ENCODE data around the gene NPB.
A peak's percentile ranks its signal among the peaks of the same experiment; 100 is the strongest.
"Not testable (repeated sequence)": the region's sequence is repeated elsewhere in the genome, so short reads cannot be mapped to it uniquely, and the experiment has no call there.

The NPB gene

DNA sequence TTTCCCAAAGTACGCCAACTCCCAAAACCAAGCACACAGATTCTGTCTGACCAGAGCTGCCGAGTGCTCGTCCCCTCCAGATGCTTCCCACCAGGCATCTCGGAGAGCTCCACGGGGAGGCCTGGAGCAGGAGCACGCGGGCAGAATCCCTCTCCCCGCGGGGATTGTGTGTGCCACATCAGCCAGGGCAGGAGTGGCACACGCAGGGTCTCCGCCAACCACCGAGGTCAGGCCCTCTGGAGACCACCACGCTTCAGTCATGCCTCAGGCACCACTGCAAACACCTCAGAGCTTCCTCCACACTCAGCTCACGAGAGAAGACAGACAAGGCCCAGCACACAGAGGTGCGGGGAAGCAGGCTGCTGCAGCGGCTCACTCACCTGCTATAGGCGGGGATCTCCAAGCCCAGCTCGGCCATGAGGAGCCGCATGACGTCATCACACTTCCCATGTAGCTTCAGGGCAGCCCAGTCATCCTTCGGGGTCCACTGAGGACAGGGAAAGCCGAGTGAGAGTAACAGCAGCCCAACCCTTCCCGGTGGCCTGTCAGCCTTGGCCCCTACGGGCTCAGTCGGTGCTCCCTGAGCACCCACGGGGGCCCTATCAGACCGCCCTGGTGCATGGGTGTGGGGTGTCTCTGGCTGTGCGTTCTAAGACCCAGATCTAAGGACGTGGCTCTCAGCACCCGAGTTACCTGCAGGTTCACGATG lies 11.5 kb downstream of the NPB start:
- DNase-seq = no peak

DNA sequence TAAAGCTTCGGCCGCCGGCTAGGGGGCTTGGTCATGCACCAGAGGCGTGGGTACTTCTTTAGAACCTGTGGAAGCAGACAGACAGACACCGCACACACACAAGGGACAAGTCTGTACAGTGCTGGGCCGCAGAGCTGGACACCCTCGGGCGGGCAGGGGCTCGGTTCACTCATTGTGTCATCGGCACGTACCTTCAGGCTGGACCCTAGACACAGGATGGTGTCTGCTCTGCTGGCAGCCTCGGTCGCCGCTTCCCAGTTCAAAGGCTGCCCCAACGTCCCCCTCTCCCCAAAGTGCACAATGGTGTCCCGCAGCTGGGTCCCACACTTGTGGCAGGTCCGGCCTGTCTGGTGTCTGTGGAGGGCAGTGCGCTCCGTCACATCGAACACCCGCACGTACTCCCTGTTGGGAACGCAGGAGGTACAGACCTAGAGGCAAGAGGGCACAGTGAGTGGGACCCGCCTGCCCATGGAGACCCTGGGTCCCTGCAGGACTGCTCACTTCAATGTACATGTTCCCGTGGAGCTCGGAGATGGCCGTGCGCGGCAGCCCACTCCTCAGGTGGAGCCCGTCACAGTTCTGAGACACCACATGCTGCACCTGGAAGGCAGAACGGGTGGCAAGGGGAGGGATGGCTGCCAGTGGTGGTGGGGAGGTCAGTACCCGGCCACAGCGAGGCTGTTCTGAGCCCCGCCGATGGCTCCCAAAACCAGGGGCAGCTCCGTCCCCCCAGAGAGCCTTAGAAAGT lies 12.2 kb downstream of the NPB start:
- DNase-seq = no peak

DNA sequence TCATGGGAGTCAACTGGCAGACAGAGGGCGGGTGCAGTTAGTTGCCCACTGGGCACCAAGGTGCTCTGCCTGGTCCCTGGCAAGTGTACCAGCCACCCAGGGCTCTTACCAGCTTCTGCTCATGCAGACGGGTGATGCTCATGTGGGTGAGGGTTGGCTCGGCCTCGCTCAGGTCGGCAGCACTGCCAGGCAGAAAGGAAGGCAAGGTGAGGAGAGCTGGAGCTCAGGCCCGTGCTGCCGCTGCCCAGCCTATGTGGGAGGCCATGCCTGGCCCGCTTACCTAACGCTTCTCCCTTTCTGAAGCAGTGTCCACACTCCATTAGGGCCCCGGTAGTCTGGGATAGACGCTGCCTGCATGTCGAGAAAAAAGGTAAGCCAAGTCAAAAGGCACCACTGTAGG lies 13.3 kb downstream of the NPB start:
- no peak for DNase-seq

GRCh38 chr17:81916234-81917001 lies 14.4 kb downstream of the NPB start:
- DNase-seq = no peak

DNA sequence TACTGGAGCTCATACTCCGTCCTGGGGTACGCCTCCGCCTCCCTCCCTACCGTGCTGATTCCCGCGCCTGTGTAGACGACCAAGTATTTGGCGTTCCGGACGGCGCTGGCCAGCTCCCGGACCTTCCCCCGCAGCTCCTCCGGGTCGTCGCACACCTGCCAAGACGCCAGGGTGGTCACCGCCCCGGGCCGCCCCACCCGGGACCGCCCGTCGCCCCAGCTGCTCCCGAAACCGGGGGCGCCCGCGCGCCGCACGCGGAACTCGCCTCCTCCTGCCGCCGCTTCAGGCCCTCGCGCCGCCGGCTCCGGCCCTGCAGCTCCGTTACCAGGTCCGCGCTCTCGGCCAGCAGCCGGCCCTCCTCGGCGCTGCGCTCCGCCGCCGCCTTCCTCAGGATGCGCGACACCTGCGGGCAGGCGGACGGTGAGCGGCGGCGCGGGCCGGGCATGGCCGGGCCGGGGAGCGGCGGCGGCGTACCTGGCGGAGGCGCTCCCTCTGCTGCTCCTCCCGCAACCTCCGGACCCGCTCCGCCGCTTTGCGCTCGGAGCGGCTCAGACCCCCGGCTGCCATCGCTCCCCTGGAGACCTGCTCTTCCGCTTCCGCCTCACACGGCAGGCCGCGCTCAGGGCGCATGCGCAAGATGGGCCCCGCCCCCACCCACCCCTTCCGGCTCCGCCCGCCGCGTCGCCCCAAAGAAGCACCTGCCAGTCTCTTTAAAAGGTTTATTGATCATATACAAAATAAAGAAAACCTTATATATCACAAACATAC lies 15.7 kb downstream of the NPB start, which contains the start of gene SIRT7:
SIRT7 (minus strand) TSS at position 612 of the 768 bp plus-strand sequence; CDS start at position 567, 45 bp downstream.
- DNase-seq = peak; percentile 79

DNA sequence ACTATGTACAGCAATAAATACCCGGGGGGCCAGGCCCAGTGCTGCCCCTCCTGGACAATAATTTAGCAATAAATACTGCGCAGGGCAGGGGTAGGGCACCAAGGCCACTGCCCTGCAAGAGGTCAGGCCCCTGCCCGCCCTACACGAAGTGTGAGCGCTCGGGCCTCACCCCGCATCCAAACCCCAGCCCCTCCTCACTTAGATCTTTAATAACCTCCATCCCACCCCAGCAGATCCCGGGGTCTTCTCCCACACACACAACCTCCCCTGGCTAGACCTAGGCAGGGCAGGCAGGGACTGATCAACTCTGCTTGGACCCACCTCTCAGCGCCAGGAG lies 16.3 kb downstream of the NPB start:
- DNase-seq = not testable (repeated sequence)

- DNase-seq = no peak
Observed at GRCh38 chr17:81918832-81919545, 17.0 kb downstream of the NPB start.

DNA sequence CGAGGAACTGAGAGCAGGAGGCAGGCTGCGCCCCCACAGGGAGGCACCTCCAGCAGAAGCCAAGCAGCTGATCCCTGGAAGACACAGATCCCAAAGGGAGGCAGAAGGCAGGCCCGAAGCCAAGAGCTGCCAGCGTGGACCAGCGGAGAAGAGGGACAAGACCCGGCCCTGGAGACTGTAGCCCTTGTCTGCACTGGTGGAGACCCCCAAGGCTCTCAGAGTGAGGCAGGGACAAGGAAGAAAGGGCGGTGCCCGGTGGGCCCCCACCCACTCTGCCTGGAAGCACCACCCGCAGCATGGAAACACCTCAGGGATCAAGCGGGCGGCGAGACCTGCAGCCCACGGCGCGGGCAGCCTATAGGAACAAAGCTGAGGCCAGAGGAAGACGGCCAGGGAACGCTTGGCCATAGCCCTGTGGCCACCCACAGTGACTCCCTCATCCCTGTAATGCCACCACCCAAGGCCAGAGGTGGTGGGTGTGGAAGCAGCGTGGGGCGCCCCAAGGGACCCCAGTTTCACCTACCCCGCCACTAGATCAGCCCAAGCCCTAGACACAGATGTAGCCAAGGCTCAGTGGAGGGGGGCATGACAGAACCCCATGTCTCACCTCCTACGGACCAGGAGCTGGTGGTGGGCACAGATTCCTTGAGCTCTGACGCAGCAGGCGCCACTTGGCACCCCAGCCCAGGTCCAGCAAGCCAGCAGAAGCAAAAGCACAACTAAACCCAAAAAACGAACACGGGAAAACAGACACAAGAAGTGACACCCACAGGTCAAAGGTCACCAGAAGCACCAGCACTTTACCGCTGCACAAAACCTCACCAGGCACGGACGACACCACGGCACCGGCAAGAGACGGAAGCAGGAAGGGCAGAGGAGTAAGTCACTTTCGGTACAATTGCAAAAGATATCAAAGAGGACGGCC lies 18.8 kb downstream of the NPB start:
- DNase-seq = no peak

DNA sequence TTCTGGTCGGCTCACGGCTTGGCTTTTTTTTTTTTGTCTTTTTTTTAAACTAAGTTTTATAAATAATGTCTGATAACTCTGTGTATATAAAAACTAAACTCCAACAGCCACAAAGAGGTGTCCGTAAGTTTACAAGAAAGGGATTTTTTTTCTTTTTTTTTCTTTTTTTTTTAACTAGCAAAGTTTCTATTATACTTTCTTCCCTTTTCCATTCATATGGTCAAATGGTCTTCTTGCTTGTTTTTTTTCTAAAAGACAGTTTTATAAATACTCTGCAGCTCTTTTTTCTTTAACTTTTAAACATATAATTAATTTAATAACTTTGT lies 19.5 kb downstream of the NPB start:
- no peak for DNase-seq

DNA sequence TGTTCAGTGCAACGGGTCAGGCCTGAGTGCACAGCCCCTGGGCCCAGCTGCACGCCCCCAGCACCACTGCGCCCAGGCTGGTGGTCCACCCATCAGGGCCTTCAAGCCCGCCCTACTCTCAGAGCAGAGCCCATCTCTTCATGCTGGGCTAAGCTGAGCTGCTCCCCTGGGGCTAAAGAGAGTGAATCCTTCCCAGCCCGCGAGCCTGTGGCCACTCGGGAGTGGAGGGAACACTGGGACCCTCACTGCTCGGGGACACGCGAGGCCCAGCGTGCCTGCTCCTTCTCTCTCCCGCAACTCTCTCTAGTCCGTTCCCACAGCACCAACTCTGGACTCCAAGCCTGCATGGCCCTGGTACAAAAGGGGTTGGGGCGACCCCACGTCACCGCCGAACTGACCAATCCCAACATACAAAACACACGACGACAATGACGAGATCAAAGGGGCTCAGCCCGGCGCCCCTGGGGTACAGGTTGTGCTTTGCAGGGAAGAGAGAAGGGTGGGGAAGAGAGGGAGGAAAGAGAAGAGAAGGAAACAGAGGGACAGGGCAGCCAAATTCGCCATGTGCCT lies 20.0 kb downstream of the NPB start:
- DNase-seq = no peak

GRCh38 chr17:81922566-81923301 lies 20.7 kb downstream of the NPB start:
- no peak for DNase-seq

DNA sequence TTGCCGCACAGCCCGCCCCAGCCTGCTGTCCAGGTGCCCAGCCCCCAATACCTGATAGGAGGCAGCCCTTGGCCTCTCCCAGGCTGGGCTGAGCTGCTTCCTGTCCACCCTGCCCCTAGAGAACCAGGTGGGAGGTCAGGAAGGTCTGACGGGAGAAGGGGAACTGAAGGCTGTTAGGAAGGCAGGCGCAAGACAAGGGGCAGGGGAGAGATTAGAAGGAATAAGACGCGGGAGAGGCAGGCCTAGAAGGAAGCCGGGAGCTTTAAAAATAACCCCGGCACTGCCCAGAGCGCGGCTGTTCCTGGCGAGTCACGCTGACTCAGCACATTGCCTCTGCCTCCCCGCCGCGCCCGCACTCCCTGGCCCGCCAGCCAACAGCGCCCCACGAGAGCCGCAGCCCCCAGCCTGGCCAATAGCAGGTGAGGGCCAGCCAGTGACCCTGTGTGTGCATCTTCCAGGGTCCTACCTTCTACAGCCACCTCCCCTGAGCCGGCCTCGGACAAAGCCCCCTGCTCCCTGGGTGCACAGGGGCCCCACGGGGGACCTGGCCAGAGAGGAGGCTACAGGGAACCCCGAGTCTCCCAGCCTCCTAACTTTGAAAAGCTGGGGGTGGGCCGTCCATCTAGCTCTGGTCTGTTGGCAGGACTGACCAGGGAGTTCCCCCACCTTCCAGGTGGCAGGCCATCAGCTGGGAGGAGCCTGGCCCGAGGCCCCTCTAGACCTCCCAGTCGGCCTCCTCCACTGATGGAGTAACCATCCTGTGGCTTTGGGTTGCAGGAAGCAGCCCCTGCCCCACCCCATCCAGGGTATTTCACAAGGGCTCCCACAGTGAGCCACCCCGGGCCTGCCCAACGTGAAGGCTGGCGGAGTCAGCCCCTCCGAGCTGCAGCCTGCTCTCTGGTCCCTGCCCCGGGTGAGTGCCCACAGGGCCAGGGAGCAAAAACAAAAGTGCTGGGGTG lies 21.5 kb downstream of the NPB start:
- DNase-seq = no peak

DNA sequence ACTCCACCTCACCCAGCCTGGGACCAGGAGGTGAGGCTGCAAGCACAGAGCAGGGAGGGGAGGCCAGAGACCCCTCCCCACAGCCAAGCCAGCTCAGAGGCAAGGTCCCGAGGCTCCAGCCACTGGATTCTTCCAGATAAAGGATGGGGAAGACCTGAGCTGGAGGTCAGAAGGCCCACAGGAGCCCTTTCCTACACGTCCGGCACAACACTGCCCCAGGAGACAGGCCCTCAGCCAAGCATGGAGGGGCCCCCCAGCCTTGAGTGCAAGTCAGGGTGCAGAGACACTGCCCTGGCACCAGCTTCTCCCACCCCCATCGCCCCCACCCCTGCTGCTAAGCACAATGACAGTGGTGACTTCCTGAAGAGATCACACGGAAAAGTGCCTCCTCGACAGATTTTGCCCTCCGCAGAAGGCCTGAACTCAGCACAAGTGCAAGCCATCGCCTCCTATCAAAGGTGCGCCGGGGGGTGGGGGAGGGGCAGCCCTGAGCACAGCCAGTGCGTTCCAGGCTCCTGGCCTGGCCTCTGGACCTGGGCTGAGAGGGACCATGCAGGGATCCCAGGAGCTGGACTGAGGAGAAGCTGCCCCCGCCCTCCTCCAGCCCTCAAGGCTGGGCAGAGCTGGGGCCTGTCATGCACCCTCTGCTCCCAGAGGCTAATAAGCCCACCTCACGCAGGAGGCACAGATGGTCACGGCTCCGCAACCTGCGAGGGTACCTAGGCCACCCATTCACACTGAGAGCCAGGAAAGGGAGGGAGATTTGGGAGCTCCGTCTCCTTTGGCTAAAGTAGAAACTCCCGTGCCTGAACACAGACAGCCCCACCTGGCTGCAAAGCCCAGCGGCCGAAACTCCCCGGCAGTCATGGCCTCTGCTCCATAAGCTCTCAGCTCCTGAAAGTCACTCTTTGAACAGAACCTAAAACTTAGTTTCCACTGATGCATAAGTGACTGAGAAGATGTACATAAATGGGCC lies 22.8 kb downstream of the NPB start:
- no peak for DNase-seq

- no peak for DNase-seq
Observed at GRCh38 chr17:81925860-81926450, 23.9 kb downstream of the NPB start.

DNA sequence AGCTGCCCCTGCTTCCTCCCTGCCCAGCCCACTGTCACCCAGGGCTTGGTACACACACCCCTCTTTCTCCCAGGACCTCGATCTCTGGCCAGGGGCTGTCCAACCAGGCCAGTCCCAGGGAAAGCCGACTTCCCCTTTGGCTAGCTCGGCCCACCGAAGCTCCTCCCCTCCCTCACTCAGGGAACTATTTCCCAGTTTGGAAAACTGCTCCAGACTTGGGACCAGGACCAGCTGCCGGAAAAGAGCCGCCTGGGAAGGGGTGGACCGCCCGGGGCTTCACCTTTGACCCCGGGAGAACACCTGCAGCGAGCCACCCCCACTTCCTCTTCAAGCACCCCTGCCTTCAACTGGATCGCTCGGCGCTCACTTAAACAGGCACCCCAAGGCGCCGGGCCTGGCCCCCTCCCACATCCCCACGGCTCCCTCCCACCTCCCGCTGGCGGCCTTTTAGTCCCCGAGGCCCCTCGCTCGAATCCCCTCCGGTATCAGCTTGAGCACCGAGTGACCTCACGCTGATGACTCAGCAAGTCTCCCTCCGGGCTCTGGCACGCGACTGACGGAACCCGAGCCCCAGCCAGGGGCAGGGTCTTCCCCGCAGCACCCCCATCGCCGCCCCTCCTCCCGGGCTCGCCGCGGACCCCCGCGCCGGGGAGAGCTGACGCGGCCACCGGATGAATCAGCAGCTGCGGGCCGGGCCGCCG lies 24.6 kb downstream of the NPB start:
- DNase-seq = peak; percentile 76

DNA sequence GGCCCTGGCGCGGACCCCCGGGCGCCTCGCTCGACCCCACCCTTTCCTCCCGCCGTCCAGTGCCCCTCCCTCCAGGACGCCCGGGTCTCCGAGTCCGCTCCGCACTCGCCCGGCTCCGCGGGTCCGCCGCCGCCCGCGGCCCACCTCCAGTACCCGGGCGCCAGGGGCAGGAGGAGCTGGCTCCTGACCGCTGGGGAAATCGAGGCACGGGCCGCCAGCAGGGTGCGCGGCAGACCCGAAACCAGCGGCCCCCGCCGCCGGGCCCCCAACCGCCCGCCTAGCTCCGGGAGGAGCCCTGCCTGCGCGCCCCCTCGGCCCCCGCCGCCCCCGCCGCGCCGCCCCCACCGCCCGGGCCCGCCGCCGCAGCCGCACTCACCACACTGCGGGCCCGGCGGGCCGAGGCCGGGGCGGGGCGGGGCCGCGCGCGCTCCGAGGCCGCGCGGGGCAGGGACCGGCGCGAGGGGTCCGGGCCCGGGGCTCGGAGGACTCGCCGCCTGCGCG lies 25.2 kb downstream of the NPB start:
- peak; percentile 41 for DNase-seq
